ENCODE measurements around the gene ANKRD33B.

GRCh38 chr5:10594591-10595210, 30.8 kb downstream of the ANKRD33B start:
- no peak for TF ChIP-seq EZH2 (IDR thresholded peaks at IDR 0.05)
- TF ChIP-seq CTCF (IDR thresholded peaks at IDR 0.05), result no peak
- TF ChIP-seq EZH2phosphoT487 (IDR thresholded peaks at IDR 0.05), result no peak

All from neural progenitor cell (in vitro differentiated cells).